HG02981 (cell line): ENCODE data around the gene COMMD2.

Experiments
- ATAC-seq: cut with Tn5 transposase; IDR thresholded peaks from one replicate; pipeline ENCODE4 v1.9.1; 2021; ENCODE audit warnings: mild to moderate bottlenecking, moderate library complexity; ENCODE audit not compliant: unreplicated experiment

The COMMD2 gene

GRCh38 chr3:149764302-149764701 is 12.0 kb upstream of the COMMD2 start:
- ATAC-seq: no peak

DNA sequence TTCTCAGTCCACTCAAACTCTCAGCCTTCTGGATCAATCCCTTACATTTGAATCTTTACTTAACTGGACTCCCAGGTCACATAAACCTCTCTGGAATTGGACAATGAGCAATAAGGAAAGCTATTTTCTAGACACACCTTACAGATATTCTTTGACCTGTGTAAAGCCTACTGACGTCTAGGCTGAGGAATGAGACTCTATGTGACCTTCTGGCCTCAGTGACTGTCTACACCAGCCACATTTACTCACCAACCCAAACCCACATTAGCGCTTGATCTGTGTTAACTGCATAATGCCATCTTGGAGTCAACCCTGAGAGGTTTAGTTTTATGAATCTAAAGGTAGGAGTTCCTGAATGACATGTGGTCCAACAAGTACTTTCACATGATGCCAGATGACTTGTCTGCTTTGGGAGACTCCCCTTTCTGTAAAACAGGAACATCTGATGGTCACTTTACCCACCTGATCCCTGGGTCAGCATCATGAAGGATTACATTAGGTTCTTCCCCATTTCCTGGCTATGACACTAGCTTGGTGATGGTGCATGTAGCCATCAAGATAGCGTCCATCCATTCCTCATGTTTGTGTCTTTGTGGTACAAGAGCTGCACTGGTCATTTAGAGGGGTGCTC is 11.4 kb upstream of the COMMD2 start:
- ATAC-seq: no peak

DNA sequence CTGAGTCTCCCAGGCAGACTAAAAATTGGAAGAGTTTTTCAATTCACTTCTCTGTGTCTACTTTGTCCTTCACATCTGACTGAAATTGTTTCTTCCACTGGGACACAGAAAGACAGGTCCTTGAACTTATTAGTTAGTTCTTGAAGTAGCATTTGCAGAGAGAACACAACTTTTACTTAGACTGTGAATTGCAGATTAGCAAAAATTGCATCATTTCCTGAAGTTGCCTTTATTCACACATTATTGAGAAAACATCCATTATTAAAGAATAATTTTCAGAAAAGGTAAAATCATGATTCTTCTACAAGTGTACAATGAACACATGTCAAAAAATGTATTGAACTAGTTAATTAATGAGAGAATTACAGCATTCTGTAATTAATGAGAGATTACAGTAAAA is 1.4 kb upstream of the COMMD2 start:
- no peak for ATAC-seq

GRCh38 chr3:149752788-149753136 is 473 bp upstream of the COMMD2 start:
- no peak for ATAC-seq

DNA sequence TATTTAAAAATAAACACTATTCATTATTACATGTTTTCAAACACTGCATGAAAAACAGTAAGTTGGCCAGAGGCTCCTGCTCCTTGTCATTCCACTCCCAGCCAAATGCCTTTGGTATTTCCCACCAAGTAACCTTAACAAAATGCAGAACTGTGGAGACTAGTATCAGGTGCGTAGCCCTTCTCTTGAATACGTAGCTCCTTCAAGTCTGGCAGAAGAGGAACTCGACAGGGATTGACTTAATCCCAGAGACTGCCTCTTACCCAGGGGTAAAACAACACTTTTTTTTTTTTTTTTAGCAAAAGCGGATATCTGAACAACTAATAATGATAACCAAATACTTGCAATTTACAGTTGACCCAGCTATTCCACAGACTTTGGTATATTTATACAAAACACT is 738 bp downstream of the COMMD2 start:
- no peak for ATAC-seq

DNA sequence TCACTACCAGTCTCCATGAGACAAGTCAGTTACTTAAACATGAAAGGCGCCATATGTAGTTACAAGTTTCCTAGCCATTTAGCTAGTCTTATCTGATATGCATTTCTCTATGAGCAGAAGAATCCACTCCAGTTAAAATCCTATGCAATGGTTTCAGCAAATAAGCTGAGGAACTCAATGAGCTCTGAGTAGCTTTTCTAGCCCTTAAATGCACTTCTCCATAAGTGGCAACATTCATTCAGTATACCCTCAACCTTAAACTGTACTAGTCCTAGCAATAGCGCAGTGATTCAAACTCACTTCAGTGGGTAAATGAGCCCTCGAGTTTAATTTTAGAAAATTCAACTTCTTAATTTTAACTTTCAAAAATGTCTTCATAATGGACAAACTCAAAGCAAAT is 7.7 kb downstream of the COMMD2 start:
- ATAC-seq: no peak

- ATAC-seq: no peak
Measured at GRCh38 chr3:149744151-149744550, 8.1 kb downstream of the COMMD2 start.

DNA sequence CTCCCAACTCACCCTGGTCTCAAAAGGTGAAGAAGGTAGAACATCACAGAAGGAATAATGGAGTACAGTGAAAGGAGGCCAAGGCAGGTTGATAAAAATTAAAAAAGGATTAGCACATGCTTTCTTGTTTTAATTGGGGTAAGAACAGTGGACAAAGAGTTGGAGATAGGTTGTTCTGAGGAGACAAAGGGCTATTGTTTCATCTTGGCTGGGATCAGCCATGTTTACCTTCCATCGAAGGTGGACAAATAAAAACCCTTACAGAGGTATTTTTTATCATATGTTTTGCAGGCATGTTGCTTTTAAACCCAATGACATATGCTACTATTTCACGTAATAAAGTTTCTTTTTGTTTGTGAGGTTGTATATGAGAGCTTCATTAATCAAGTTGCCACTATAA is 12.9 kb downstream of the COMMD2 start:
- ATAC-seq: no peak

DNA sequence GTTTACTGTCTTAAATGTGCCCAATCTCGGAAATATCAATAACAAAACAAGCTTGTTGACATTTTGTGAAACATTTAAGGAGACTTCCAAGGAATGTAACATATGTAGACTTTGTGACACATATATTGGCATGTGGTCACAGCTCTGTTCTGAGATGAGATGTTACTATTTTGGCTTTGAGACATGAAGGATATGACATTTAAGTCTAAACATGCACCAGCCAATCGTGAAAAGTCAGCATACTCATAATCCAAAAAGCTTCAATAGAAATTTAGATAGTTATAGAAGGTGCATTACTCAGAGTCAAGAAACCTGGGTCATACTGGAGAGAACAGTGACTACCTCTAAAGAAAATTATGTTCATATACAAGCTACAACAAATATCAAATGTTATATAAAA is 13.4 kb downstream of the COMMD2 start:
- ATAC-seq: no peak

GRCh38 chr3:149736953-149737205 is 15.4 kb downstream of the COMMD2 start:
- no peak for ATAC-seq

GRCh38 chr3:149736175-149736952 is 15.9 kb downstream of the COMMD2 start:
- ATAC-seq: no peak

GRCh38 chr3:149732234-149732633 is 20.1 kb downstream of the COMMD2 start:
- ATAC-seq: no peak

- ATAC-seq: no peak
Measured at GRCh38 chr3:149727656-149728055, 24.6 kb downstream of the COMMD2 start.

- ATAC-seq: peak; percentile 91
Measured at GRCh38 chr3:149726716-149727407, 25.4 kb downstream of the COMMD2 start.

GRCh38 chr3:149723781-149724180 is 28.5 kb downstream of the COMMD2 start:
- no peak for ATAC-seq

GRCh38 chr3:149720918-149721317 is 31.4 kb downstream of the COMMD2 start:
- no peak for ATAC-seq

GRCh38 chr3:149717391-149718056 is 34.8 kb downstream of the COMMD2 start:
- no peak for ATAC-seq

DNA sequence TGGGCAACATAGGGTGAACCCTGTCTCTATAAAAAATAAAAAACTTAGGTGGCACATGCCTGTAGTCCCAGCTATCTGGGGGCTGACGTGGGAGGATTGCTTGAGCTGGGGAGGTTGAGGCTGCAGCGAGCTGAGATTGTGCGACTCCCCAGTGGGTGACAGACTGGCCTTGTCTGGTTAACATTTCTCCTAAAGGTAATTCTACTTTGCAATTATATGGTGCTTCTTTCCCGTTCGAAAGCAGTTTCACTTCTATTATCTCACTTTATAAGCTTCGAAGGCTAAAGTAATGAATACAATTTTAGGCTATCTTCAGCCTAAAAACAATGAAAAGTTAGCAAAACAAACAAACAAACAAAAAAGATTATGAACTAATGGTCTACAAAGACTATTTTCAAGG is 35.3 kb downstream of the COMMD2 start:
- no peak for ATAC-seq

DNA sequence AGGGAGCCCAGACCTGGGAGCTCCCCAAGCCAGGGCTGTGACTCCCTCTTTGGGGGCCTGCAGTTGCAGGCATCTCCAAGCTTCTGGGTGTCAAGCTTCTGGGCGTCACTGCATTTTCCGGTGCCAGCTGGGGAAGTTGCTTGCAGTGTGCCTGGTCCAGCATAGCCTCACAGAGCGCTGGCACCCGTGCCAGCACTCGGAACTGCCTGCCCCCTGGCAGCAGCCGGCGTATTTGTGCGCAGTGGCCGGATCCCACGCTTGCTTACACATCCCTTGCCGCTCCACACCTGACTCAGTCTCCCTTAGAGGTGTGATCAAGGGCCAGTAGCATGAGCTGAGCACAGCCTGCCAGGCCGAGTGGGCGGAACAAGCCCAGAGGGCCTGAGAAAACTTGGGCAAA is 37.0 kb downstream of the COMMD2 start:
- ATAC-seq: no peak

- no peak for ATAC-seq
Measured at GRCh38 chr3:149713730-149714654, 38.3 kb downstream of the COMMD2 start.

GRCh38 chr3:149706905-149707304 is 45.4 kb downstream of the COMMD2 start:
- no peak for ATAC-seq
